Chondrocyte (in vitro differentiated cells): ENCODE data around the gene HECA. TPM values are rescaled to one million over a fixed set of nuclear protein-coding genes. Genes with fewer than 3 reads are reported as not detected.

Experiments used
- DNase-seq: peaks from one replicate; pipeline ENCODE4 v3.0.0; 2021; ENCODE audit warnings: mixed read lengths, low spot score
- H3K27ac Mint-ChIP-seq: one replicate; pipeline ENCODE4 v1.8.0; 2021; ENCODE audit warnings: mild to moderate bottlenecking, moderate library complexity, mixed read lengths; ENCODE audit not compliant: unreplicated experiment
- H3K27me3 Mint-ChIP-seq: 2 replicates; pipeline ENCODE4 v1.8.0; 2021; ENCODE audit warnings: low read depth, mixed read lengths
- H3K36me3 Mint-ChIP-seq: 2 replicates; pipeline ENCODE4 v1.8.0; 2021; ENCODE audit warnings: low read depth, mixed read lengths
- H3K4me1 Mint-ChIP-seq: 2 replicates; pipeline ENCODE4 v1.8.0; 2021; ENCODE audit warnings: low read depth, mild to moderate bottlenecking, mixed read lengths
- H3K4me3 Mint-ChIP-seq: one replicate; pipeline ENCODE4 v1.8.0; 2021; ENCODE audit warnings: mild to moderate bottlenecking, moderate library complexity, mixed read lengths; ENCODE audit not compliant: unreplicated experiment
- H3K9me3 Mint-ChIP-seq: 2 replicates; pipeline ENCODE4 v1.8.0; 2021; ENCODE audit warnings: low read depth, mixed read lengths
- total RNA-seq: library from RNA; stranded (reverse); gene quantifications from 3 replicates; pipeline ENCODE4 v1.2.1, GENCODE V29; 2021
- TF ChIP-seq, protein P1 (sequence below): fragments of 200-600 bp; sonication (generic); IDR thresholded peaks from 2 replicates; pipeline ENCODE4 v1.5.0; 2021; ENCODE audit warnings: antibody characterized with exemption, mild to moderate bottlenecking, moderate library complexity

Gene HECA
- total RNA-seq, 1 donor from 2014 or later: 23.8 TPM

DNA sequence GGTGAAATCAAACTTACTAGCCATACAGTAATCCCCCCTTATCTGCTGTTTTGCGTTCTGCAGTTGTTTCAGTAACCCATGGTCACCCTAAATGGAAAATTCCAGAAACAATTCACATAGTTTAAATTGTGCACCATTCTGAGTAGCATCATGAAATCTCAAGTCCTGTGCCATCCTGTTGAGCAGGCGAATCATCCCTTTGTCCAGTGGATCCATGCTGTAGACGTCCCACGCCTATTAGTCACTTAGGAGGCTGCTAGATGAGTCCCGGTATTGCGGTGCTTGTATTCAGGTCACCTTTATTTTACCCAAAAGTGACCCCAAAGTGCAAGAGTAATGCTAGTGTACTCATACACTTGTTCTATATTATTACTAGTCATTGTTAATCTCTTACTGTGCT, 46.4 kb downstream of the HECA start:
- no peak overlapping the region for H3K27ac Mint-ChIP-seq
- TF ChIP-seq, protein P1, sequence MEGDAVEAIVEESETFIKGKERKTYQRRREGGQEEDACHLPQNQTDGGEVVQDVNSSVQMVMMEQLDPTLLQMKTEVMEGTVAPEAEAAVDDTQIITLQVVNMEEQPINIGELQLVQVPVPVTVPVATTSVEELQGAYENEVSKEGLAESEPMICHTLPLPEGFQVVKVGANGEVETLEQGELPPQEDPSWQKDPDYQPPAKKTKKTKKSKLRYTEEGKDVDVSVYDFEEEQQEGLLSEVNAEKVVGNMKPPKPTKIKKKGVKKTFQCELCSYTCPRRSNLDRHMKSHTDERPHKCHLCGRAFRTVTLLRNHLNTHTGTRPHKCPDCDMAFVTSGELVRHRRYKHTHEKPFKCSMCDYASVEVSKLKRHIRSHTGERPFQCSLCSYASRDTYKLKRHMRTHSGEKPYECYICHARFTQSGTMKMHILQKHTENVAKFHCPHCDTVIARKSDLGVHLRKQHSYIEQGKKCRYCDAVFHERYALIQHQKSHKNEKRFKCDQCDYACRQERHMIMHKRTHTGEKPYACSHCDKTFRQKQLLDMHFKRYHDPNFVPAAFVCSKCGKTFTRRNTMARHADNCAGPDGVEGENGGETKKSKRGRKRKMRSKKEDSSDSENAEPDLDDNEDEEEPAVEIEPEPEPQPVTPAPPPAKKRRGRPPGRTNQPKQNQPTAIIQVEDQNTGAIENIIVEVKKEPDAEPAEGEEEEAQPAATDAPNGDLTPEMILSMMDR: no peak

DNA sequence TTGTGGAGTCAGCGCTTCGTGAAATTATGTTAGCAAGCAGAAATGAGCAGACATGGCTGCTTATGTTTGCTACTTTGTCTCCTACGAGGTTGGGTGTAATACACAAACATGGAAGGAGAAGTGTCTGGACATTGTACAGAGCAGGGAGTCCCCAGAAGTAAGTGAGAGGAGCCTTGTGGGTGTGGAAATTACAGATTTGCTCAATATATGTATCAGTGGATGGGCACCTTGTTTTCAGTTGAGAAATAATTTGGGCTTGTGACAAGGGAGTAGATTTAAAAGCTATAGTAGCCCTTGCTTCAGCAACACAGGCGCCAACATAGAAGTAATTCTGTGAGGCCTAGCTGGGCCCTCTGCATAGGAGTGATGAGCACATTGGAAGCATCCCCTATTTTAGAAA, 49.2 kb downstream of the HECA start:
- DNase-seq: no peak
- TF ChIP-seq, protein P1: no peak
- Mint-ChIP-seq H3K36me3 (peaks cover 9% of the 10 kb centered on the region), H3K27me3 (no peaks in the 10 kb centered on the region), H3K4me1 (no peaks in the 10 kb centered on the region), H3K4me3 (no peak overlapping the region), H3K9me3 (no peaks in the 10 kb centered on the region), H3K27ac (no peak overlapping the region)

More for the DNA sequence above, 46.4 kb downstream of the HECA start:
- peaks cover 20% of the 10 kb centered on the region for H3K36me3 Mint-ChIP-seq
- H3K27me3 Mint-ChIP-seq: no peaks in the 10 kb centered on the region
- no peaks in the 10 kb centered on the region for H3K4me1 Mint-ChIP-seq
- no peaks in the 10 kb centered on the region for H3K9me3 Mint-ChIP-seq
- DNase-seq: no peak
- H3K4me3 Mint-ChIP-seq: no peak overlapping the region

DNA sequence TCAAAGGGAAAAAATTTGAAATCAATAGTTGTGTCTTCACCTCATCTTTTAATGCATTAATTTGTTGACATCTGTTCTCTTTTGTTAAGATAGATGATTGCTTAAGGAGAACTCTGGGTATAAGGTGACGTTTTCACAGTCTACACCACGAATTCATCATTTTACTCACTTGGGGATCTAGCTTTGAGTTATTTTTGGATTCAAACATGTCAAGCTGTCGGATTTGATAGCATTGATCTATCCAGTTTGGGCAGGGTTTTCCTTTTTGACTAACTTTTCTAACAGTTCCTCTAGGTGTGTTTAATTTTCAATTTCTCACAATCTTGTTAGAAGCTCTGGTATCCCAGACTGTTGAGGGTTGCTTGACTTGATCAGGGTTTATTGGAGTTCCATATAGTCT, 49.6 kb downstream of the HECA start:
- Mint-ChIP-seq H3K27ac (no peak overlapping the region), H3K9me3 (no peaks in the 10 kb centered on the region), H3K27me3 (no peaks in the 10 kb centered on the region), H3K36me3 (peaks cover 9% of the 10 kb centered on the region), H3K4me3 (no peak overlapping the region), H3K4me1 (no peaks in the 10 kb centered on the region)
- no peak for DNase-seq
- TF ChIP-seq, protein P1: no peak

DNA sequence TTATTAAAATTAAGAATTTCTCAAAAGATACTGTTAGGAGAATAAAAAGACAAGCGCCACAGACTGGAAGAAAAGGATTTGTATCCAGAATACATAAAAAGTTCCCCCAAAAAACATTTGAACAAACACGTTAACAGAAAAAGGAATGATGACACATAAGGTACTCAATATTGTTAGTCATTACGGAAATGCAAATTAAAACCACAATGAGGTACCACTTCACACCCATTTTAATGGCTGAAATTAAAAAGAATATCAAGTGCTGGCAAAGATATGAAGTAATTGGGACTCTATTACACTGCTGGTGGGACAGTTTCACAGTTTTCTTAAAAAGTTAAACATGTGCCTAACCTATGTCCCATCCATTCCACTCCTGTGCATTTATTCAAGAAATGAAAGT, 51.4 kb downstream of the HECA start:
- no peaks in the 10 kb centered on the region for H3K9me3 Mint-ChIP-seq
- TF ChIP-seq, protein P1: no peak
- no peaks in the 10 kb centered on the region for H3K27me3 Mint-ChIP-seq
- H3K27ac Mint-ChIP-seq: no peak overlapping the region
- H3K36me3 Mint-ChIP-seq: peaks cover 3% of the 10 kb centered on the region
- no peak overlapping the region for H3K4me3 Mint-ChIP-seq
- DNase-seq: no peak
- H3K4me1 Mint-ChIP-seq: no peaks in the 10 kb centered on the region

DNA sequence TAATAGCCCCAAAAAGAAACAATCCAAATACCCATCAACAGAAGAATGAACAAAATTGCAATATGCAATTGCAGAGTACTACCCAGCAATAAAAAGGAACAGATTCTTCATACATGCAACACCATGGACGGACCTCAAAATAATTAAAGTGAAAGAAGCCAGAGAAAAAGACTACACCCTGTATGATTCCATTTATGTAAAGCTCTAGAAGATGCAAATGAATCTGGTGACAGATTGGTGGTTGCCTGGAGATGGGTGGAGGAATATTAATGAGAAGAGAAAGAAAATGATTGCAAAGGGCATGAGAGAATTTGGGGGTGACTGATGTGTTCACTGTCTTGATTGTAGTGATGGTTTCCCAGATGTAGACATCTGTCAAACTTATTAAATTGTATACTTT, 51.8 kb downstream of the HECA start:
- no peak overlapping the region for H3K27ac Mint-ChIP-seq
- H3K9me3 Mint-ChIP-seq: no peaks in the 10 kb centered on the region
- no peaks in the 10 kb centered on the region for H3K4me1 Mint-ChIP-seq
- TF ChIP-seq, protein P1: no peak
- DNase-seq: no peak
- H3K36me3 Mint-ChIP-seq: peaks cover 3% of the 10 kb centered on the region
- H3K27me3 Mint-ChIP-seq: no peaks in the 10 kb centered on the region
- no peak overlapping the region for H3K4me3 Mint-ChIP-seq
